HG02943 (cell line): Measurements from ENCODE around the gene OR10H2.
"Not testable (repeated sequence)": the region's sequence is repeated elsewhere in the genome, so short reads cannot be mapped to it uniquely, and the experiment has no call there.

Experiments used
- ATAC-seq: cut with Tn5 transposase; IDR thresholded peaks from one replicate; pipeline ENCODE4 v1.9.1; 2021; ENCODE audit warnings: mild to moderate bottlenecking, low read depth, moderate library complexity; ENCODE audit not compliant: unreplicated experiment

Gene OR10H2, protein sequence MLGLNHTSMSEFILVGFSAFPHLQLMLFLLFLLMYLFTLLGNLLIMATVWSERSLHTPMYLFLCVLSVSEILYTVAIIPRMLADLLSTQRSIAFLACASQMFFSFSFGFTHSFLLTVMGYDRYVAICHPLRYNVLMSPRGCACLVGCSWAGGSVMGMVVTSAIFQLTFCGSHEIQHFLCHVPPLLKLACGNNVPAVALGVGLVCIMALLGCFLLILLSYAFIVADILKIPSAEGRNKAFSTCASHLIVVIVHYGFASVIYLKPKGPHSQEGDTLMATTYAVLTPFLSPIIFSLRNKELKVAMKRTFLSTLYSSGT

DNA sequence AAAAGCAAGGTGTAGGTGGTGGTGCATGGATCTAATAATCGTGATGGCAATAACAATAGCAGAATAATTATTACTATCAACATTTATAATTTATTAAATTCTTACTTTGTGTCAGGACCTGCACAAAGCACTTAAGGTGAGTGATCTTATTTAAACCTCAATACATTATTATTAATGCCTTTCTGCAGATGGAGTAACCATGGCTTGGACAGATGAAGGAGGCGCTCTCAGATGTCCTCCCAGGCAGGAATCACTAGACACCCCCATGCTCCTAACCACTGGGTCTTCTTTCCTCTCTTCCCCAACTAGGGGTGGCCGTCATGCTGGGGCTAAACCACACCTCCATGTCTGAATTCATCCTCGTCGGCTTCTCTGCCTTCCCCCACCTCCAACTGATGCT, at the start of gene OR10H2:
Gene OR10H2 (plus strand): TSS at position 301 of the 400 bp plus-strand sequence. CDS start 20 bp downstream, at position 321.
- no peak for ATAC-seq

GRCh38 chr19:15679089-15679488, 48.7 kb upstream of the OR10H2 start:
- ATAC-seq, result no peak

DNA sequence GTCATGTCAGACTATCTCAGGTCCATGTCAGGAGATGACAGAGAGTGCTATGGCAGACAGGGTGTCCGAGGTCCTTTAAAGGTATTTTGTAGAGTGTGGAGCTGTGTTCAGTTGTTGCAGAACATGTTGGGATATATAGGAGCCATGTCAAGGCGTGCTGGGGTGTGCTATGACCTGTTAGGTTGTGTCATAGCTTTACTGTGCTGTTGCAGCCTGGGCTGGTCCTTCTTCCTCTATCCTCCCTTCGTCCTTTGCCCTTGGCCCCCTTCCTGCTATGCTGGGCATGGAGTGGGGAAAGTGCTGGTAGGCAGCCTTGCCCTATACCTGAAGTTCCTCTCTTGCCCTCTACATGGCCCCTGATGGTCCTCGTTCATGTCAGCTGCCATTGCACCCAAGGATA, 48.0 kb upstream of the OR10H2 start:
- not testable (repeated sequence) for ATAC-seq

GRCh38 chr19:15680478-15681322, 47.1 kb upstream of the OR10H2 start:
- ATAC-seq, result no peak

GRCh38 chr19:15683411-15683810, 44.4 kb upstream of the OR10H2 start:
- no peak for ATAC-seq

- ATAC-seq, result no peak
Observed at GRCh38 chr19:15684828-15685227, 43.0 kb upstream of the OR10H2 start.

GRCh38 chr19:15696654-15697194, 31.1 kb upstream of the OR10H2 start:
- ATAC-seq, result no peak

GRCh38 chr19:15701757-15702533, 25.9 kb upstream of the OR10H2 start:
- ATAC-seq, result no peak

DNA sequence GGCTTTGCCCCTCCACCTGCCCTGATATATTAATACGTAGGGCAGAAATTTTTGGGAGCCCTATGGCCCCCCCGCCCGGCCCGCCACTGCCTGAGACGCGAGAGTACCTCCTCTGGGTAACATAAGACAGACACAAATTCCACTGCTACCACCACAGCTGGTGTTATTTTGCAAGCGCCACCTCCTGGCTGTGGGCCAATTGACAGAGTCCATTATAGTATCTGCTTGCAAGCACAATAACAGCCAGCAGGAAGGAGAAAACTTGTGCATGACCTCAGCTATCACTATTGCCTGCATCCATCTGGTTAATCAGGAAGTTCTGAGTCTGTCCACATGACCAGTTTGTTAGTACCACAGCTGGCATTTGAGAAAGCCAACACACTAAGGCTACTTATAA, 25.3 kb upstream of the OR10H2 start:
- no peak for ATAC-seq

GRCh38 chr19:15714638-15715037, 13.2 kb upstream of the OR10H2 start:
- ATAC-seq, result no peak

- ATAC-seq, result no peak
Observed at GRCh38 chr19:15715642-15716041, 12.2 kb upstream of the OR10H2 start.

DNA sequence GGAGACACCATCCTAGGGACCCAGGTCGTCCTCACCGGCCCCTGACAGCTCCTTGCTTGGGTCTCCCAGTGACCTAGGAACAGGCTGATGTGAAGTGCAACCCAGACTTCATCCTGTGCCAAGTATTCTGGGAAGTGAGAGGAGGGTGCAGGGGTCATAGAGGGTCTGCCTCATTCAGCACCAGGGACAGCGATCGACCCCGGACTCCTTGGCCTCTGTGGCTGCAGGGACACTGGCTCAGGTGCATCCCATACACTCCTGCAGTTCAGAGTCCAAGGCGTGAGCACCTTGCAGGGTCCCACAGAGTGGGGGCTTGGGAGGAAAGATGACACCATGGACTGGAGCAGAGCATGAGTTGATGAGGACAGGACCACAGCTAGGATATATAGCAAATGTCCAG, 10.0 kb upstream of the OR10H2 start:
- no peak for ATAC-seq

DNA sequence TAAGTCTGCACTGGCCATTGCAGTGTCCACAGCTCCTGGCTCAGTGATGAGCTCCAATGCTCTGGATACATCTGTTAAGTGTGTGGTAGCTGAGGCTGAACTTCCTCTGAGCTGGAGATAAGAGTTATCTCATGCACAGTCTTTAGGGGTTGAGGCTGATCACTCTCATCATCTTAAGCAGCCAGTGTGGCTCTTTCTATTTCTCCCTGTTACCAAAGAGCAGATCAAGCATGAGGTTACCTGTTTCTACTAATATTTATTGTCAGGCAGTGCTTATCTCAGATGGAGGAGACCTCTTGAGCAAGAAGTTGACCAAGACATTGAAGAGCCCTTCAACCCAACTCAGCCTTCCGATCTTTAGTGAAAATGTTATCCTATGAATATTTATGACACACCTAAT, 6.6 kb upstream of the OR10H2 start:
- ATAC-seq, result no peak

DNA sequence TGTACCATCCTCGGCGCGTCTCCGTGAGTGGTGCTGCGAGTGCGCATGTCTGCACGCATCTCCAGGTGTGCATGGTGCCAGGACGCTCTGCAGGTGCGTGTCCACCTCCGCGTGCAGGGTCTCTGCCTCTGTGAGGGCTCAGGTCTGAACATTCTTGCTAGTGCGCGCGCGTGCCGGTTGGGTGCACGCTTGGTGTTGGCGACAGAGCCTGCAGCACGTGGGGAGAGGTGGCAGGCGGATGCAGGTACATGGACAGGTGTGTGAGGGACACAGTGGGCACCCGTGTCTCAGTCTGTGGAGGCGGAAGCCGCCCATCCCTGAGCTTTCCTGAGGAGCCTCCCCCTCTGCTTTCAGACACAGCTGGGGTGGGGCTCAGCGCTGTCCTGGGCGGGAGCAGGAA, 4.9 kb upstream of the OR10H2 start:
- no peak for ATAC-seq

GRCh38 chr19:15730538-15730937, 2.7 kb downstream of the OR10H2 start:
- ATAC-seq, result no peak

GRCh38 chr19:15732388-15732787, 4.6 kb downstream of the OR10H2 start:
- no peak for ATAC-seq

DNA sequence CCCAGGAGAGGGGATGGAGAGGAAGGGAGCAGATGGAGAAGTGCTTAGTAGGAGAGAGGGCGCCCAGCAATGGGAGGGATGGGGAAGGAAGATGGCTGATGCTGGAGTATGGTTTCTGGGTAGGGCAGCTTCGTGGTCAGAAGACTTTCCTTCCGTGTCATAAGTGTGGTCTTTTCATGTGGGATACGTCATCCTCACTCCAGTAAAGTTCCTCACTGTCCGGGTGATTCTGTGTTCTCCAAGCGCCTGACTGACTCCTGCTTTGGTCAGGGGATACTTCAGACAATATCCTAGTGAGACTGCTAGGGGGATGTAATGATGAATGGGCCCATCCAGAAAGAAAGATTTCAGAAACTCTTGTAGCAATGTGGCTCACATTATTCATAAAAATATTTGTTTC, 6.1 kb downstream of the OR10H2 start:
- no peak for ATAC-seq

- no peak for ATAC-seq
Observed at GRCh38 chr19:15737722-15738121, 9.9 kb downstream of the OR10H2 start, which contains the start of gene OR10H3. Gene OR10H3, plus strand, starts transcription at chr19:15737985. Its CDS starts 3,408 bp downstream, at chr19:15741393.

GRCh38 chr19:15740785-15741184, 13.0 kb downstream of the OR10H2 start:
- no peak for ATAC-seq

DNA sequence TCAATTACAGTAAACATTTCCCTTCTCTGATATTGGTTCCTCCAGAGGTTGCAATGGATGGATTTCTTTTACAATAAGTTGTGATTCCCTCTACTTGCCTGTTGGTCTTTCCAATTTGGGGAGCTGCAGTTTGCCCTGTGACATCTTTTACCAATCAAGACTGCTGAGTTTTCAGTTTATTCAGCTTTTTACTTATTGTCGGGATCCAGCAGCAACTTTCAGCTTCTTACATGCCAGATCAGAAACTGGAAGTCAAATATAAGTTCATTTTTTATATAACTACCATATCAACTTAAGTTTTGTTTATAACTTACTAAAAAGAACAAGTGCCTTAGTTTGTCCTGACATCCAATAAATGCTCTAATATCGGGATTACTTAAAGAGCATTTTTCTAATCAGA, 20.4 kb downstream of the OR10H2 start:
- no peak for ATAC-seq

GRCh38 chr19:15758379-15758778, 30.6 kb downstream of the OR10H2 start:
- ATAC-seq, result no peak
